ENCODE data around the gene PSMA5. TPM values are rescaled to one million over a fixed set of nuclear protein-coding genes. Genes with fewer than 3 reads are reported as not detected.

PSMA5 gene
- polyA plus RNA-seq, 2 of the 4 experiments (the other 2 are of a cell fraction): 93.7 to 140 TPM

GRCh38 chr1:109425391-109426280 is 612 bp downstream of the PSMA5 start:
- H3K27ac ChIP-seq: peak overlapping the region; percentile 89 to 97
- peak overlapping the region; percentile 63 for H3K4me3 ChIP-seq
- TF ChIP-seq PBX3 (IDR thresholded peaks at IDR 0.05) (no peak), CBX2 (IDR thresholded peaks at IDR 0.05; ENCODE audit: borderline replicate concordance, low read depth) (no peak), BHLHE40 (IDR thresholded peaks at IDR 0.05; ENCODE audit: low read depth, low read length) (no peak), RARB (CRISPR knock-in tag; IDR thresholded peaks at IDR 0.05) (no peak), GATA3 (IDR thresholded peaks at IDR 0.05; ENCODE audit: borderline replicate concordance) (no peak), TP53 (CRISPR knock-in tag; IDR thresholded peaks at IDR 0.05) (no peak), MAZ (IDR thresholded peaks at IDR 0.05; ENCODE audit: borderline replicate concordance, low read depth, low read length) (no peak), ZFP36 (IDR thresholded peaks at IDR 0.05; ENCODE audit: borderline replicate concordance, partially characterized antibody) (no peak), CHD2 (IDR thresholded peaks at IDR 0.05; ENCODE audit: low read length, partially characterized antibody) (no peak), POLR2A (IDR thresholded peaks at IDR 0.05; ENCODE audit: low read length) (no peak), KDM5A (IDR thresholded peaks at IDR 0.05) (peak; percentile 13; the same call in 1 of the 2 replicates), RNF2 (IDR thresholded peaks at IDR 0.05; ENCODE audit: borderline replicate concordance, low read depth) (no peak), FOSL2 (IDR thresholded peaks at IDR 0.05) (no peak), FOSL2 (CRISPR knock-in tag; IDR thresholded peaks at IDR 0.05) (peak; percentile 34; the same call in 1 of the 2 replicates)
- WGBS (ENCODE audit: missing lambda C conversion rate): 2% methylated on average over 15 of the region's 32 CpGs
- DNase-seq (ENCODE audit: low read depth in 1 of 2, low spot score in 1 of 2) (peak; percentile 25 to 58), FAIRE-seq (no peak), ATAC-seq (peak; percentile 63 to 74)
- no peaks in the 10 kb centered on the region for H3K9me3 ChIP-seq
- ChIA-PET POLR2A (no interaction called here), CTCF (interaction anchor here (0.6 to 2.9 kb wide), 4 partner anchors 24 to 367 kb away, joined by 3 to 9 read pairs (median 4); no protein-coding TSS in a partner anchor)
- H3K4me1 ChIP-seq: peaks cover 23% of the 10 kb centered on the region; the same call in 2 of the 3 replicates
- peak overlapping the region; percentile 85 for H3K4me2 ChIP-seq

GRCh38 chr1:109423498-109423897 is 2.8 kb downstream of the PSMA5 start:
- FAIRE-seq (no peak), ATAC-seq (no peak), DNase-seq (ENCODE audit: low read depth in 1 of 2, low spot score in 1 of 2) (no peak)
- WGBS (ENCODE audit: missing lambda C conversion rate): 76% methylated on average over 2 of the region's 2 CpGs
- TF ChIP-seq NR3C1 (IDR thresholded peaks at IDR 0.05) (no peak), ZFP36 (IDR thresholded peaks at IDR 0.05; ENCODE audit: borderline replicate concordance, partially characterized antibody) (no peak), ELK1 (IDR thresholded peaks at IDR 0.05; ENCODE audit: low read depth, low read length) (no peak), HES2 (IDR thresholded peaks at IDR 0.05) (no peak), RCOR1 (IDR thresholded peaks at IDR 0.05; ENCODE audit: low read depth, low read length) (no peak), SREBF2 (IDR thresholded peaks at IDR 0.05) (no peak), EHF (CRISPR knock-in tag; IDR thresholded peaks at IDR 0.05) (no peak), KDM1A (IDR thresholded peaks at IDR 0.05; ENCODE audit: low read depth) (no peak), EP300 (IDR thresholded peaks at IDR 0.05) (no peak), BCL3 (IDR thresholded peaks at IDR 0.05) (no peak), POLR2AphosphoS2 (conservative IDR thresholded peaks at IDR 0.05; ENCODE audit: low read length) (no peak), RAD21 (conservative IDR thresholded peaks at IDR 0.05 in 1 of 2, IDR thresholded peaks at IDR 0.05 in 1 of 2) (no peak), FOXS1 (CRISPR knock-in tag; IDR thresholded peaks at IDR 0.05) (no peak), ESRRA (IDR thresholded peaks at IDR 0.05; ENCODE audit: borderline replicate concordance, low read length) (no peak), GATA3 (IDR thresholded peaks at IDR 0.05; ENCODE audit: borderline replicate concordance) (no peak), JUNB (IDR thresholded peaks at IDR 0.05) (no peak), HOXA7 (CRISPR knock-in tag; IDR thresholded peaks at IDR 0.05) (no peak)
- ChIA-PET POLR2A (no interaction called here), CTCF (interaction anchor here (0.7 to 1.0 kb wide), 2 partner anchors 12 to 110 kb away, joined by 3 to 4 read pairs; no protein-coding TSS in a partner anchor)
- H3K27ac ChIP-seq: no peak overlapping the region
- H3K4me2 ChIP-seq: peak overlapping the region; percentile 85
- no peak overlapping the region for H3K4me3 ChIP-seq
- peaks cover 23% of the 10 kb centered on the region; the same call in 2 of the 3 replicates for H3K4me1 ChIP-seq
- H3K9me3 ChIP-seq: no peaks in the 10 kb centered on the region
